Breast epithelium (tissue), 3 donors: ENCODE measurements around the gene PCSK7.

Experiments used
- POLR2A ChIP-seq: fragments of 450-650 bp; IDR thresholded peaks from one replicate; pipeline ENCODE4 v1.6.1; 2016; ENCODE audit warnings: antibody characterized with exemption, mild to moderate bottlenecking, moderate library complexity
- POLR2AphosphoS5 ChIP-seq, 3 donors: sonication (generic); formaldehyde crosslinking; IDR thresholded peaks; one replicate each; pipeline ENCODE4 v1.6.1; 2017; ENCODE audit warnings: antibody characterized with exemption in 3 of 3
- TF ChIP-seq, protein P1 (sequence below), 3 donors: fragments of 450-650 bp; IDR thresholded peaks; one replicate each; pipeline ENCODE4 v1.5.1; 2016 to 2017; ENCODE audit warnings: antibody characterized with exemption in 3 of 3, mild to moderate bottlenecking in 3 of 3, moderate library complexity in 3 of 3

GRCh38 chr11:117204283-117205080 lies 27.4 kb downstream of the PCSK7 start:
- TF ChIP-seq, protein P1, sequence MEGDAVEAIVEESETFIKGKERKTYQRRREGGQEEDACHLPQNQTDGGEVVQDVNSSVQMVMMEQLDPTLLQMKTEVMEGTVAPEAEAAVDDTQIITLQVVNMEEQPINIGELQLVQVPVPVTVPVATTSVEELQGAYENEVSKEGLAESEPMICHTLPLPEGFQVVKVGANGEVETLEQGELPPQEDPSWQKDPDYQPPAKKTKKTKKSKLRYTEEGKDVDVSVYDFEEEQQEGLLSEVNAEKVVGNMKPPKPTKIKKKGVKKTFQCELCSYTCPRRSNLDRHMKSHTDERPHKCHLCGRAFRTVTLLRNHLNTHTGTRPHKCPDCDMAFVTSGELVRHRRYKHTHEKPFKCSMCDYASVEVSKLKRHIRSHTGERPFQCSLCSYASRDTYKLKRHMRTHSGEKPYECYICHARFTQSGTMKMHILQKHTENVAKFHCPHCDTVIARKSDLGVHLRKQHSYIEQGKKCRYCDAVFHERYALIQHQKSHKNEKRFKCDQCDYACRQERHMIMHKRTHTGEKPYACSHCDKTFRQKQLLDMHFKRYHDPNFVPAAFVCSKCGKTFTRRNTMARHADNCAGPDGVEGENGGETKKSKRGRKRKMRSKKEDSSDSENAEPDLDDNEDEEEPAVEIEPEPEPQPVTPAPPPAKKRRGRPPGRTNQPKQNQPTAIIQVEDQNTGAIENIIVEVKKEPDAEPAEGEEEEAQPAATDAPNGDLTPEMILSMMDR (IDR thresholded peaks at IDR 0.05): no peak
- TF ChIP-seq POLR2AphosphoS5 (IDR thresholded peaks at IDR 0.05): no peak
- TF ChIP-seq POLR2A: no peak
